Left lobe of liver (tissue), 2 donors: Measurements from ENCODE around the gene POLD1. TPM values are rescaled to one million over a fixed set of nuclear protein-coding genes. Genes with fewer than 3 reads are reported as not detected.
"Not testable (repeated sequence)": the region's sequence is repeated elsewhere in the genome, so short reads cannot be mapped to it uniquely, and the experiment has no call there.

ENCODE experiments used
- ATAC-seq: fragments of 200-7000 bp; cut with Tn5 transposase; one replicate; pipeline ENCODE4 v1.9.1; 2020; ENCODE audit warnings: mild to moderate bottlenecking, moderate library complexity
- DNase-seq: peaks from one replicate; pipeline ENCODE4 v3.0.0-alpha.2; 2020; ENCODE audit warnings: low spot score
- total RNA-seq: library from RNA; stranded (reverse); gene quantifications from one replicate; pipeline ENCODE4 v1.2.1, GENCODE V29; 2021
- donor health status: DM: no; HTN: no; CAD: no; lungs with moderate emphysema.
- donor health status: DM: no; HTN: yes; CAD: no.

Gene POLD1
- total RNA-seq, 1 donor from 2014 or later, result 8.2 TPM

GRCh38 chr19:50387176-50387867 is 3.2 kb downstream of the POLD1 start:
- DNase-seq (no peak), ATAC-seq (no peak)

DNA sequence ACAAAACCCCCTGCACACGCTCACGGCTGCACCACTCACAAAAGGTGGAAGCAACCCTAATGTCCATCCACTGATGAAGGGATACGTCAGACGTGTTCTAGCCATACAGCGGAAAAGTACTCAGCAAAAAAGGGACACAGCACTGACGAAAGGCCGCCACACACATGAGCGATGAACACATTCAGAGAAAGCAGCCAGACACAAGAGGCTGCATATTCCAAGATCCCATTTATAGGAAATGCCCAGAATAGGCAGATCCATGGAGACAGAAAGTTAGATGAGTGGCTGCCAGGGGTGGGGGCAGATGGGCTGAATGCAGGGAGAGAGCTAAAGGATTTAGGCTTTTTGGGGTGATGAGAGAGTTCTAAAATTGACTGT is 3.7 kb downstream of the POLD1 start:
- DNase-seq (no peak), ATAC-seq (no peak)

- not testable (repeated sequence) for ATAC-seq
Observed at GRCh38 chr19:50390295-50390694, 6.1 kb downstream of the POLD1 start.

GRCh38 chr19:50390952-50391351 is 6.8 kb downstream of the POLD1 start:
- ATAC-seq, DNase-seq: not testable (repeated sequence)

More at GRCh38 chr19:50390295-50390694, 6.1 kb downstream of the POLD1 start:
- DNase-seq, result not testable (repeated sequence)

- DNase-seq, result no peak
- no peak for ATAC-seq
Observed at GRCh38 chr19:50392759-50393158, 8.6 kb downstream of the POLD1 start.

DNA sequence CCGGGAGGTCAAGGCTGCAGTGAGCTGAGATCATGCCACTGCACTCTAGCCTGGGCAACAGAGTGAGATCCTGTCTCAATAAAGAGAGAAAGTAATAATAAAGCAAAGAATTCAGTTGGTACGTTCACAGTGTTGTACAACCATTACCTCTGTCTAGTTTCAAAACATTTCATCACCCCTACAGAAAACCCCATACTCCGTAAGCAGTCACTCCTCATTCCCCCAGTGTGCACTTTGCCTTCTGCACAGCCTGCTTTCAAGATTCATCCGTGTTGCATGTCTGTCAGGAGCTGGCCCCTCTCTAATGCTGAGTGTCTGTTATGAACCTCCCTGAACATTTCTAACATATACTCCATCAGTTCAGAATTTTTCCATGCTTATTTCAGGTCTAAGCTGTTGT is 9.4 kb downstream of the POLD1 start:
- no peak for DNase-seq
- no peak for ATAC-seq

- ATAC-seq (no peak), DNase-seq (no peak)
Observed at GRCh38 chr19:50394017-50394416, 9.9 kb downstream of the POLD1 start.

- ATAC-seq (no peak), DNase-seq (no peak)
Observed at GRCh38 chr19:50398675-50399367, 14.7 kb downstream of the POLD1 start.

DNA sequence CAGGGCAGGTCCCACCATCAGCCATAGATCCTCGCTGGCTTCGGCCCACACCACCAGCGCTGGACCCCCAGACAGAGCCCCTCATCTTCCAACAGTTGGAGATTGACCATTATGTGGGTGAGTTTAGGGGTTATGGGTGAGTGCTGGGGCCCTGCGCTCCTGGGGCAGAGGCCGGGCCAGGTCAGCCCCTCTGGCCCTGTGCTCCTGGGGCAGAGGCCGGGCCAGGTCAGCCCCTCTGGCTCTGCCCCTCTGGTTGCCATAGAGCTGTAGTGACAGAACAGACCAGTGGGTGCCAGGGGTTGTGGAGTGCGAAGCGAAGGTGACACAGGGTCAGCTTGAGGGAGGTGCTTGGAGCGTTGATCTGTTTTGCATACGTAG is 15.2 kb downstream of the POLD1 start:
- no peak for DNase-seq
- no peak for ATAC-seq

DNA sequence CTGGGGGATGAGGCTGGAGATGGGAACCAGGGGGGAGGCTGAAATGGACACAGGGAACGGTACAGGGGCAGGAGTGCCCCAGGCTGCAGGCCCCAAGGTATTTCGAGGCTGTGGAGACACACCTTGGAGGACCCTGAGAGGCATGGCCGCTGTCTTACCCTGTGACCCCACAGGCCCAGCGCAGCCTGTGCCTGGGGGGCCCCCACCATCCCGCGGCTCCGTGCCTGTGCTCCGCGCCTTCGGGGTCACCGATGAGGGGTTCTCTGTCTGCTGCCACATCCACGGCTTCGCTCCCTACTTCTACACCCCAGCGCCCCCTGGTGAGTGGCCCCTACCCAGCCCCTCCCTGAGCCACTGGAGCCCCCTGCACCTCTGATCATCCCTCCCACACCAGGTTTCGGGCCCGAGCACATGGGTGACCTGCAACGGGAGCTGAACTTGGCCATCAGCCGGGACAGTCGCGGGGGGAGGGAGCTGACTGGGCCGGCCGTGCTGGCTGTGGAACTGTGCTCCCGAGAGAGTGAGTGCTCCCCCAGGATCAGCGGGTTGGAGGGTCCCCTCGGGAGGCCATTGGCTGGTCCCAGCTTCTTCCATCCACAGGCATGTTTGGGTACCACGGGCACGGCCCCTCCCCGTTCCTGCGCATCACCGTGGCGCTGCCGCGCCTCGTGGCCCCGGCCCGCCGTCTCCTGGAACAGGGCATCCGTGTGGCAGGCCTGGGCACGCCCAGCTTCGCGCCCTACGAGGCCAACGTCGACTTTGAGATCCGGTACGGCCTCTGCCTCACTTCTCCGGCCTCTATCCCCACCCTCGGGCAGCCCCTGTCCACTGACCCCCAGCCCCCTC is 17.7 kb downstream of the POLD1 start:
- ATAC-seq (no peak), DNase-seq (no peak)

- ATAC-seq (no peak), DNase-seq (no peak)
Observed at GRCh38 chr19:50402544-50403301, 18.6 kb downstream of the POLD1 start.

DNA sequence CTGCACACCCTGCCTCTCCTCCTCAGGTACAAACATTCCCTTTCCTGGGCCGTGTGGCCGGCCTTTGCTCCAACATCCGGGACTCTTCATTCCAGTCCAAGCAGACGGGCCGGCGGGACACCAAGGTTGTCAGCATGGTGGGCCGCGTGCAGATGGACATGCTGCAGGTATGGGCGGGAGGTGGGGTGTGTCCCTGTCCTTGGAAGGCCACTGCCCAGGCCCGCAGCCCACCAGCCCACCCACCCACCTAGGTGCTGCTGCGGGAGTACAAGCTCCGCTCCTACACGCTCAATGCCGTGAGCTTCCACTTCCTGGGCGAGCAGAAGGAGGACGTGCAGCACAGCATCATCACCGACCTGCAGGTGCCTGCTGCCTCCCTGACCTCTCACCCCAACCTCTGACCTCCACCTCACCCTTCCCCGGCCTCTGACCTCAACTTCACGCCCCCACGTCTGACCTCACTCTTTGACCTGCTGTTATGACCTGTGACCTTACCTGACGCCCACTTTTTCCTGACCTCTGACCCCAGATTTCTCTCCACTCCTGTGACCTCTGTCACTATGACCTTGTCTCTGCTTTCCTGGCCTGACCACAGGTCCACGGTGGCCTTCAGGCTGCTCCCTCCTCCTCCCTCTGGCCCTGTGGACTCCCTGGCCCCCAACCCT is 22.1 kb downstream of the POLD1 start:
- ATAC-seq (no peak), DNase-seq (no peak)

DNA sequence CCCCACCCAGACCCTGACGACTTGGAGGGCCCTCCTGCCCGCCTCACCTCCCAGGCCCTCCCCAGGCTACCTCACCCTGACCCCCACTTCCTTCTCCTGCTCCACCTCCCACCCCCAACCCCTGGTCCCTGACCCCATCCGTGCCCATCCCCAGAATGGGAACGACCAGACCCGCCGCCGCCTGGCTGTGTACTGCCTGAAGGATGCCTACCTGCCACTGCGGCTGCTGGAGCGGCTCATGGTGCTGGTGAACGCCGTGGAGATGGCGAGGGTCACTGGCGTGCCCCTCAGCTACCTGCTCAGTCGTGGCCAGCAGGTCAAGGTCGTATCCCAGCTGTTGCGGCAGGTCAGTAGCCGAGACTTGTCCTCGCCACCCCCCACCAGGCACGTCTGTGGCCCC is 22.7 kb downstream of the POLD1 start:
- DNase-seq (no peak), ATAC-seq (no peak)

DNA sequence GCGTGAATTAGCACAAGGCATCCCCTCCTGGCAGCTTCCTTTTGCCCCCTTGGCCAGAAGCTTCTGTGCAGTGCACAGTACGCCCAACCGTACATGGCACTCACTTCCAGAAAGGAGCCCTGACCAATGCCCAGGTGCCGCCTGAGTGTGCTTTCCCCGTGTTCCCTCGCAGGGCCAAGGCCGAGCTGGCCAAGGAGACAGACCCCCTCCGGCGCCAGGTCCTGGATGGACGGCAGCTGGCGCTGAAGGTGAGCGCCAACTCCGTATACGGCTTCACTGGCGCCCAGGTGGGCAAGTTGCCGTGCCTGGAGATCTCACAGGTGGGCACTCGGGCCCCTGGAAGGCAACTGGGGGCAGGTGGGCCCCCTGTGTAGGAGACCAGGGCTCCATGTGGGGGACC is 25.2 kb downstream of the POLD1 start:
- DNase-seq (no peak), ATAC-seq (no peak)

DNA sequence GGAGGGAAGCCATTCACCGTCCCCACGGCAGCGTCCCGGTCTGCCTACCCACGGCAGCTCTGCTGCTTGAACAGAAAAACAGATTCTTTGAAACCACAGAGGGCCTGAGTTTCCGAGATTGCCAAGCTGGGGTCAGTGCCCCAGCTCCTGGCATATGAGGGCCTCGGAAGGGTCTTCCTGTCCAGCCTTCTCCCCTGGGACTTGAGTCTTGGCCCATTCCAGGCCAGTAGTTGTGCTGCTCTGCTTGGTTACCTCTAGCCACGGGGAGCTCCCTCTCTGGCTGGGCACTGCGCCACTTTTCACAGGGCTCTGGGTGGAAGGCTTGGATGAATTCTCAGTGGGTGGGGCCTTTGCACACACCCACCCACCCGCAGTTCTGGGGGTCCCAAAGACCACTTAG is 26.0 kb downstream of the POLD1 start:
- ATAC-seq (no peak), DNase-seq (no peak)

- DNase-seq, result no peak
- ATAC-seq, result no peak
Observed at GRCh38 chr19:50412419-50412818, 28.3 kb downstream of the POLD1 start.

DNA sequence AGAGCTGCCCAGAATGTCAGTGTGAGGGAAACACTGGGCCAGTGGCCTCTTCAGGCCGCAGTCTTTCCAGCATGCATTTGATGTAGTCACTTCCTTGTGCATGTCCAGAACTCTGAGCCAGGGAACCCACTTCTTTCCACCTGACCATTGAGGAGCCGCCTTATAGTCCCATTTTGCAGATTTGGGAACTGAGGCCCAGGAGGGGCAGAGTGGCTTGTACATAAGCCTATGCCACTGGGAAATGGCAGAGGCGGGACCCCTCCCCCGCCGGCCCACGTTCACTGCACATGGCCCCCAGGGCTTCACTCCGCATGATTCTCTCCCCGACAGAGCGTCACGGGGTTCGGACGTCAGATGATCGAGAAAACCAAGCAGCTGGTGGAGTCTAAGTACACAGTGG is 28.9 kb downstream of the POLD1 start:
- no peak for DNase-seq
- ATAC-seq, result no peak

- DNase-seq, result no peak
- no peak for ATAC-seq
Observed at GRCh38 chr19:50413531-50413930, 29.4 kb downstream of the POLD1 start.

- ATAC-seq, result peak; percentile 87
- peak; percentile 67 for DNase-seq
Observed at GRCh38 chr19:50414864-50415660, 30.9 kb downstream of the POLD1 start.

DNA sequence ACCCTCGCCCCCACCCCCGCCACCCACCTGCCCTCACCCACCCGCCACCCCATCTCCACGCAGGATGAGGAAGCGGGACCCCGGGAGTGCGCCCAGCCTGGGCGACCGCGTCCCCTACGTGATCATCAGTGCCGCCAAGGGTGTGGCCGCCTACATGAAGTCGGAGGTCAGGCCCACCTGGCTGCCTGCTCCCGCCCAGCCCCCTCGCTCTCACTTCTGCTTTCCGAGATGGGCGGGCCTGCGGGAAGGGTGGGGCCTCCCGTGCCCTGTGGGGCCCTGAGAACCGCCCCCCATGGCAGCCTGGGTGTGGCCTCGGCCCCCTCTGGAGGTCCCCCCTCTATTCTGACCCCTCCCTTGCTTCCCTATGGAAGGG is 31.5 kb downstream of the POLD1 start:
- DNase-seq (no peak), ATAC-seq (peak; percentile 18)
